Measurements from ENCODE around the gene KIAA0825.

KIAA0825 gene

DNA sequence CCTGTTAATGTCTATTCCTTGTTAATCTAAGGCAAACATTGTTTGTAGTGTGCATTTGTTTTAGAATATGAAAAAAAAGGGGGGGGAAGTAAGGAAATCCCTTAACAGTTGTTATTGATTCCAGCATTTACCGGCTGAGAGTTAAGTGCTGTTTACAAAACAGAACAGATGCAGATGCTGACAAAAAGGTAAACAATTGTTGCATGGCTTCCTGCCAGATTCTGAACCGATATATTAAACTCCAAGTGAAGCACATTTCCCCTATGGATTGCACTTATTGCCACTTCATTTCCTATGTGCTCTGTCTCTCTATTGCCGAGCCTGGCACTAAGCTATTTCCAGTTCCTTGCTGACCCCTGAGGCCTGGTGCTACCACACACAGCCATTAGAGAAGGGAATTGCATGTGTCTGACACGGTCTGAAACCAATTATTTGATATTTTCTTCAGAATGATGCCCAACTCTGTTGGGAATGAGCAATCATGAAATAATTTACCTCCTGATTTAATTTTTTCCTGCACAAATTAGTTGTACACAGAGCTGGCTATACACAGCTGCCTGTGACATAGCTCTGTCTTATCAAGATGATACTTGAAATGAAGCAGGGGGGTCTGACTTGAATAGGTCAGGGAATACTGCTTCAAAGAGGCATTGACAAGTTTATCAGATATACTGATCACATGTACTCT lies 109.8 kb downstream of the KIAA0825 start:
- in situ Hi-C loops (cut with MboI; ENCODE audit: low sequenced_read_pairs): no loop called here

DNA sequence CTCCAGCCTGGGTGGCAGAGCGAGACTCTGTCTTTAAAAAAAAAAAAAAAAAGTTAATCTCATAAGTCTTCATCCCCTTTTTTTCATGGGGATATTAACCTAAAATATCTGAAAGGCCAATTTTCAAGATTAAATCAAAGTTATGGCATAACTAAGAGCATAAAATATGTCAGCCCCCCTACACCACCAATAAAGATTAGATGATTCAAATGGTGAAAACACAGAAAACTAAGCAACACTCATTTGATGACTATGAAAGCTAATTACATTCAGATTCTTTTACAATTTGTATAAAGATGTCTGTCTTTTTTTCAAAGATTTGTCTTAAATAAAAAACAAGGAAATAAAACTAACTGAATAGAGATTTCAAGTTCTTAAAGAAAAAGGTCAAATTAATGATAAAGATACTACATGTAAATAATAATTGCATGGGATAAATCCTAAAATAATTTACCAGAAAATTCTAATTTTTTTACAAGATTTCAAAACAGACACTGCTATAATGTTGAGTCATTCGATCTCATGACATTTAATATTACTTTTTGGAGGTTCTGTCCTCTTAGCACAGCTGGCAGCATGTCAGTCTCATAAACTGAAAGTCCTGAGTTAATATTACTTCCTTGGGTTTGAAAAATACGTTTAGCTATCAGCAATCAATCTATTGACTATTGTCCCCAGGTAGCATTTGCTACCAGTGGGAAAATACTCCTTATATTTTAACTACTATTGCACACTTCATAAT lies 112.9 kb downstream of the KIAA0825 start:
- in situ Hi-C loops (cut with MboI; ENCODE audit: low sequenced_read_pairs): no loop called here

GRCh38 chr5:94503677-94504076 lies 114.7 kb downstream of the KIAA0825 start:
- in situ Hi-C loops (cut with MboI; ENCODE audit: low sequenced_read_pairs): no loop called here

DNA sequence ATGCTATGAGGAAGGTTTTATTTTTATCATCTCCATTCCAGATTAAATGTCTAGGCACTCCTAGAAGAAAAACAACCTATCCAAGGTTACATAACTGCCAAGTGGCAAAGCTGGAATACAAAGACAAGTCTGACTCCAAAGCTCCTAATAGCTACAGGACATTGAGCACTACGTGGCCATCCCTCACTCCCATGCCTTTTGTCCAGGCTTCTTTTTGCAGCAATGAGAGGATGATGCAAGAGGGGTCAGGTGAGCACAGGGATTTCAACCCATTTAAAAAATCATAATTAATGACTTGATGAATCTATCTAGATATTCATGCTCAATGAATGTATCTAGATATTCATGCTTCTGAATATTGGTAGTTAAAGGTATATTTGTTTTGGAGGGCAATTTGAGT lies 117.0 kb downstream of the KIAA0825 start:
- in situ Hi-C loops (cut with MboI; ENCODE audit: low sequenced_read_pairs): no loop called here

DNA sequence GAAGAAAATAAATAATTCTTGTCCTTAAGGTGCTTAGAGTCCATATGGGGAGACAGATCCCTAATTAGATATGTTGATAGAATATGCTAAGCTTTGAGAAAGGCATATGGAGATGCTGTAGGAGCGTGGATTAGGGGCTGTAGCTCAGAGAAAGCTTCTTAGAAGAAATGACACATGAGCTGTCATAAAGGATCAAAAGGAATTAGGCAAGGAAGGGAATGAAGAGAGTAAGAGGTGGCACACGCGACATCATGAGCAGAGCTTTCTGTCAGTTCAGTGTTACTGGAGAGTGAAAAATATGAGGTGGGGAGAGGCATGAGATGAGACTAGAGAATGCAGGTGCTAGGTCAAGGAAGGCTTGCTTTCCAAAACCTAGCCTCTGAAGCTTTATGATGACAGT lies 118.6 kb downstream of the KIAA0825 start:
- in situ Hi-C loops (cut with MboI; ENCODE audit: low sequenced_read_pairs): no loop called here

- in situ Hi-C loops (cut with MboI; ENCODE audit: low sequenced_read_pairs): no loop called here
Observed at GRCh38 chr5:94498199-94498598, 120.2 kb downstream of the KIAA0825 start.

GRCh38 chr5:94485067-94485466 lies 133.3 kb downstream of the KIAA0825 start:
- in situ Hi-C loops (cut with MboI; ENCODE audit: low sequenced_read_pairs): no loop called here

GRCh38 chr5:94481059-94481458 lies 137.3 kb downstream of the KIAA0825 start:
- in situ Hi-C loops (cut with MboI; ENCODE audit: low sequenced_read_pairs): no loop called here

GRCh38 chr5:94480486-94480885 lies 137.9 kb downstream of the KIAA0825 start:
- in situ Hi-C loops (cut with MboI; ENCODE audit: low sequenced_read_pairs): no loop called here

DNA sequence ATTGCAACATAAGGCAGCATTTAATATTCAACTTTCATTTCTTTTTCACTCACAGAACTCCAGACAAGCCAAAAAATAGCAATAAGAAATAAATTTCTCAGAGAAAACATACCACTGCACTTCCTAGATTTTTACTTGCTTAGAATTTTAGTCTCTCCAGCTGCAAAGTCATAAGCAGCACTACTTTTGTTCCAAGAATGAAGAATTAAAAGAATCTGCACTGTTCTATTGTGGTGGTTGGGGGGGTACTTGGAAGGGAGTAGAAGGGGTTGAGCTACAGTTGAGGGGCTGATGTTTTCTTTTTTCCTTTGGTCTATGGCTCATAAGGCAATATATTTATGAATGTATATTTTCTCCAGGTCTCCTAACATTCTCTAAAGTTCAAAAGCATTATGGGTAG lies 144.5 kb downstream of the KIAA0825 start:
- in situ Hi-C loops (cut with MboI; ENCODE audit: low sequenced_read_pairs): no loop called here

DNA sequence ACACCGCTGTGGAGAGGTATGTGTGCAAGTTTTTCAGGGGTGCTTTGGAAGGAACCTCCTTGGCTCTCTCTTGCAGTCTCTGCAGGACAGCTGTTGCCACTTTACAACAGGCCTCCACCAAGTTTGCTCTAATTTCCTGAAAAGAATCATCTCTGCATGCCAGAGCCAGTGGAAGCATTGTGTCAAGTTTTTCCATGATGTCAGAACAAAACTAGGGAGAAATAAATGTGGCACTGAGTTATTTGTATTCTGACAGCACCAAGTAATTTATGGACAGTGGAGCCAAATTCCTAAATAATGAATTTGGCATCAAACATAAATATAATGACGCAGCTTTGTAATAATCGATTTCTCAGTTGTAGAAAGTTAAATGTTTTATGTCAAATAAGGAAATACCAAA lies 146.9 kb downstream of the KIAA0825 start:
- in situ Hi-C loops (cut with MboI; ENCODE audit: low sequenced_read_pairs): no loop called here

DNA sequence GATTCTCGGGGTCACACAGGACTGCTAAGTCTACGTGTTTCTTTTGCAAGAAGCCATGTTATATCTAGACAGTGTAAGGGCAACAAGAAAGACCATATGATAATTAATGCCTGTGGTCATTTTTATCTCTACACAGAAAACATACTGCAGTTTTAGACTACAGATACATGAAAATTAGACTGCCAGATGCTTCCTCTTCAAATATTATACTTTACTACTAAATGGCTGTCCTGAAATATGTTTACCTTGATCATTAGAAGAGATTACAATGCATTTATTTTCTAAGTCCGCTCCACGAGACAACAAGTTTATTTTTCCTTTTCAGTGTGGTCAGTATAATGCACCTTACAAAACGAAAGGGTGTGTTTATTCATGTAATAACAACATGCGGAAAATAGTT lies 147.6 kb downstream of the KIAA0825 start:
- in situ Hi-C loops (cut with MboI; ENCODE audit: low sequenced_read_pairs): no loop called here

GRCh38 chr5:94469894-94470329 lies 148.5 kb downstream of the KIAA0825 start:
- in situ Hi-C loops (cut with MboI; ENCODE audit: low sequenced_read_pairs): no loop called here

GRCh38 chr5:94467954-94468930 lies 150.2 kb downstream of the KIAA0825 start:
- in situ Hi-C loops (cut with MboI; ENCODE audit: low sequenced_read_pairs): no loop called here

DNA sequence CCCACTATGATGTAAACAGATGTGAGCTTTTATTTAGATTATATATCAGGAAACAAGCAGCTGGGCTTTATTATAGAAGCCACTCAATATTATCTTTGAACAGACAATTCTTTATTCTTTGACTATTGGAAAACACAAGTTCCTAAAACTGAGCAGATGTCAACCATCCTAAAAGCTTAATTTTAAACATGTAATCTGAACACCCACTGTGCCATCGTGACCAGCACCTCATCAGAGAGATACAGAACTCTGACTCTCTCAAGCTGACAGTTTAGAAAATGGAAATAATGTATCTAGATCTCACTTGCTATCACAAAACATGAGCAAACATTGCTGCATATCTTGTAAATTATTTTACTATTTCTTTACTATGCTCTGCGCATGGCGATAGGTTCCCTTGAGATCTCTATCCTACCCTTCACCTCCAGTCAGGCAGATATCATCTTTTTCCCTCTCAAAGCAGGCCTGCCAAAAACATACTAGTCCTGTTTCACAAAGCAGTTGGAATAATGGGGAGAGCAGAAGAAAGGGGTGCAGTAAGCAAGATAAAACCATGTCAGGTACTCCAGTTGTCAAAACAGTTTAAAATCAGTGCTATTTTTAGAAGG lies 151.0 kb downstream of the KIAA0825 start:
- in situ Hi-C loops (cut with MboI; ENCODE audit: low sequenced_read_pairs): no loop called here

DNA sequence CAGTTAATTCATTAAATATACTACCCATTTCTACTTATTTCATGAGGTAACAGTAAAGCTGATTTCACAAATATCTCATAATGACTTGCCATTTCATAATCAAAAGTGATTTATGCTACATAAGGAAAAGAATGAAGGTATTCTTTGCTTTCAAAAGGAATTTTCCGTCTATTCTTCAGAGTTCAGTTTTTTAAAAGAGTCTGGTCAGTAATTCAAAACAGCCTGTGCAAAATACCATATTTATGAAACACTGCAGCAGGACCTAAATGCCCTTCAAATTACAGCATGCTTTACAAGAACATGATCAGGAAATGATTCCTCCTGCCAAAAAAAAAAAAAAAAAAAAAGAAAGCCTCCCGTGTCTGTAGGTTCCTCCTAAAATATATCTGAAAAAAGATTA lies 154.7 kb downstream of the KIAA0825 start:
- in situ Hi-C loops (cut with MboI; ENCODE audit: low sequenced_read_pairs): no loop called here

DNA sequence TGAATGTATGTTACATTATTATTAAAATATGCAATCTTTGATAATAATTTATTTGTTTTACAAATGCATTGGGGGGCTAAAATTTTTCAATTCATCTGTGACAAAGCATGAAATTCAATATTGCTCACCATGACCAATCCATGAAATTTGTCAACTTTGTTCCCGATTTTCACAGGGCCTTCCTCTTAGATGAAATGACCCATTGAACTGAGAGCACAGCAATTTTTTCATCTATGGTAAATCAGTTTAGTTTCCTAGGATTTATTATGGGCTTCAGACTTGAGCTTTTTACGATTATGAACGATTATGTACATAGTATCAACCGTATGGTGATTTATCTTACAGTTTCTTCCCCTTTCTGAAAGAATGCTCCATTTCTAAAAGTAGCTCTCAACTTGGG lies 157.3 kb downstream of the KIAA0825 start:
- in situ Hi-C loops (cut with MboI; ENCODE audit: low sequenced_read_pairs): no loop called here

DNA sequence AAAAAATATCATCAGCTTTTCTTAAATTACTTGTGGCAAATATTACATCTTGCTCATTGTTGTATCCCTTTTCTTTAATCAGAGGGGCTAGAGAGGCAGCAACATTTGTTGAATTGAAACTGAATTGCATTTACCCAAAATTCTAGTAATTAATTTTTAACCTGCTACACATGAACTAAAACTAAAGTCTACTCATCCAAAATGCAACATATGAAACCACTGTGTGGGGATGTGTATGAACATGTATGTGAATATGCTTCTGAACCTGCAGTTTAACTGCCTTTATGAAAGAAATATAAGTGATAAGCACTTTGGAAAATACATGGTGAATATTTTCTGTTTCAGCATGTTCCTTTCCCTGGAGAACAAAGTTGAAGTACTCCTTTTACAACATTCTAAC lies 158.5 kb downstream of the KIAA0825 start:
- in situ Hi-C loops (cut with MboI; ENCODE audit: low sequenced_read_pairs): no loop called here

DNA sequence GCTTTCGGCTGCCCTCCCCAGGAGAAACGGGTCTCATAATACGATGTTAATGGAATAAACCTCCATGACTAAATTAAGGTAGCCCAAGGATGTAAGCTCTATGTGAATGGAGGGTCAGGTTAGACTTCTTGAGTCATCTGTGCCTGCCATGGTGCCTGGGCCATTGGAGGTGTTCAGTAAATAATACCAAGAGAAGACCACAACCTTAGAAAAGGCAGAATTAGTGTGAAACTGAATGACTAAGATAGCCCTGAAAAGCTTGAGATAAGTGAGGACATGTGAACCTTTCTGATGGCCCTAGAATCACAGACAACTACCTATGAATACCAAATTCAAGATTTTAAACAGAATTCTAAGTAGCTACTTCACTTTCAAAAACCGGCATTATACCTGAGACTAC lies 160.6 kb downstream of the KIAA0825 start:
- in situ Hi-C loops (cut with MboI; ENCODE audit: low sequenced_read_pairs): no loop called here

DNA sequence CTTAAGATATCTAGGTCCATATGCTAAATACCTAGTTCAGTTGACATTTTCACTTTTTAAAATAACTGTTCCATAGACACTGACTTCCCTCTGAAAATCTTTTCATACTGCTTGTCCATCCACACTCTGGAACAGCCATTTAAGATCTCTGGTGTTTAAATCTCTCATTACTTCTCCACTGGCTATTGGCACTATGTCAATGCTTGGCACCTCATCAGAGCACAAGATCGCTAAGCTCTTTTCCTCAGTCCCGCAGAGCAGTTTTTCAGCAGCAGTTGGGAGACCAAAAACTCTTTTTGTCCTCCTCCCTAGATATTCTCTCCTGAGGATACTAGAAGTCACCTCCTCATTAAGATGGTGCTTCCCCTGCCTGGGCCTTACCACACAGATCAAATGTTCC lies 172.7 kb downstream of the KIAA0825 start:
- in situ Hi-C loops (cut with MboI; ENCODE audit: low sequenced_read_pairs): no loop called here

- in situ Hi-C loops (cut with MboI; ENCODE audit: low sequenced_read_pairs): no loop called here
Observed at GRCh38 chr5:94442991-94443390, 175.4 kb downstream of the KIAA0825 start.

All from hTERT RPE-1 (cell line).